Cardiac muscle cell (in vitro differentiated cells and primary cell): Measurements from ENCODE around the gene CDH15. TPM values are rescaled to one million over a fixed set of nuclear protein-coding genes. Genes with fewer than 3 reads are reported as not detected.

Experiments
- DNase-seq, 2 donors: peaks; one replicate each; pipeline versions ENCODE4 v3.0.0 to v3.0.0-alpha.2; 2010 to 2017; ENCODE audit warnings: low read depth in 1 of 2, low spot score in 1 of 2
- H3K27ac ChIP-seq: fragments of 200-600 bp; sonication (generic); 2 replicates; pipeline ENCODE4 v1.5.1; 2016
- H3K27me3 ChIP-seq: fragments of 200-600 bp; sonication (generic); 2 replicates; pipeline ENCODE4 v1.6.0; 2016; ENCODE audit warnings: control low read depth
- H3K36me3 ChIP-seq: fragments of 200-600 bp; sonication (generic); 2 replicates; pipeline ENCODE4 v1.5.1; 2016; ENCODE audit warnings: control low read depth
- H3K4me1 ChIP-seq: fragments of 200-600 bp; sonication (generic); 2 replicates; pipeline ENCODE4 v1.8.1; 2017; ENCODE audit warnings: low read depth, mild to moderate bottlenecking, mixed run types
- H3K4me3 ChIP-seq: fragments of 200-600 bp; sonication (generic); 2 replicates; pipeline ENCODE4 v1.5.1; 2016; ENCODE audit warnings: mild to moderate bottlenecking
- H3K9me3 ChIP-seq: fragments of 200-600 bp; sonication (generic); 2 replicates; pipeline ENCODE4 v1.5.1; 2017; ENCODE audit warnings: low read depth, mild to moderate bottlenecking, control low read depth
- CTCF ChIP-seq: IDR thresholded peaks from 2 replicates; pipeline ENCODE4 v1.5.1; 2012; ENCODE audit warnings: low read depth, mild to moderate bottlenecking, low read length
- polyA plus RNA-seq: library from polyadenylated mRNA; unstranded; fragments of >200 nt; fragmentation: Nextera tagmentation; extraction: Ambion mirVana; gene quantifications from 2 replicates; pipeline ENCODE4 v1.2.1, GENCODE V29; 2016
- total RNA-seq: library from RNA; depleted of rRNA; stranded (reverse); fragments of >200 nt; gene quantifications from 2 replicates; pipeline ENCODE4 v1.2.3, GENCODE V29; 2016

CDH15 gene
- total and polyA plus RNA-seq, 2 experiments from 2014 or later = 0.78 to 1.5 TPM

DNA sequence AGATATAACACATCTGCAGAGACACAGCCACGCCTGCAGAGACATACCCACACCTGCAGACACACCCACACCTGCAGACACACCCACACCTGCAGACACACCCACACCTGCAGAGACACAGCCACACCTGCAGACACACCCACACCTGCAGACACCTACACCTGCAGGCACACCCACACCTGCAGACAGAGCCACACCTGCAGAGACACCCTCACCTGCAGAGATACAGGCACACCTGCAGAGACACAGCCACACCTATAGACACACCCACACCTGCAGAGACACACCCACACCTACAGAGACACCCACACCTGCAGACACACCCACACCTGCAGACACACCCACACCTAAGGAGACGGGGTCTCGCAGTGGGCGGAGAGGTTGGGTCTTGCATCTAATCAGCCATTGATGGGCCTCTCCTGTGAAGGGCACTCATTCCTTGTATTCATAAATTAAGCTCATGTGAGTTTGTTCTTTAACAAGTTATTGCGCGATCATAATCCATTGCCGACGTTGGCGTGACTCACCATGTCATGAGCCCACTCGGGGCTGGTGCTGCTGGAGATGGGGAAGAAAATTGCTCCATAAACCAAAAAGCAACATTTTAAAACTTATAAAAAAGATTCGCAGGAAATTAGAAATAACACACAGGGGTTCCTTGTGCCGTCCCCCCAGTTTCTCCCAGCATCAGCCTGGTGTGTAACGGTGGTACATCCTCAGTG lies 28.9 kb upstream of the CDH15 start:
- Histone ChIP-seq H3K4me1 (no peaks in the 10 kb centered on the region), H3K27ac (no peak overlapping the region), H3K36me3 (no peaks in the 10 kb centered on the region), H3K27me3 (no peaks in the 10 kb centered on the region), H3K9me3 (no peaks in the 10 kb centered on the region), H3K4me3 (no peak overlapping the region)
- no peak for TF ChIP-seq CTCF
- no peak for DNase-seq

- no peak for TF ChIP-seq CTCF
- H3K9me3 ChIP-seq = no peaks in the 10 kb centered on the region
Measured at GRCh38 chr16:89143201-89143741, 28.3 kb upstream of the CDH15 start.

DNA sequence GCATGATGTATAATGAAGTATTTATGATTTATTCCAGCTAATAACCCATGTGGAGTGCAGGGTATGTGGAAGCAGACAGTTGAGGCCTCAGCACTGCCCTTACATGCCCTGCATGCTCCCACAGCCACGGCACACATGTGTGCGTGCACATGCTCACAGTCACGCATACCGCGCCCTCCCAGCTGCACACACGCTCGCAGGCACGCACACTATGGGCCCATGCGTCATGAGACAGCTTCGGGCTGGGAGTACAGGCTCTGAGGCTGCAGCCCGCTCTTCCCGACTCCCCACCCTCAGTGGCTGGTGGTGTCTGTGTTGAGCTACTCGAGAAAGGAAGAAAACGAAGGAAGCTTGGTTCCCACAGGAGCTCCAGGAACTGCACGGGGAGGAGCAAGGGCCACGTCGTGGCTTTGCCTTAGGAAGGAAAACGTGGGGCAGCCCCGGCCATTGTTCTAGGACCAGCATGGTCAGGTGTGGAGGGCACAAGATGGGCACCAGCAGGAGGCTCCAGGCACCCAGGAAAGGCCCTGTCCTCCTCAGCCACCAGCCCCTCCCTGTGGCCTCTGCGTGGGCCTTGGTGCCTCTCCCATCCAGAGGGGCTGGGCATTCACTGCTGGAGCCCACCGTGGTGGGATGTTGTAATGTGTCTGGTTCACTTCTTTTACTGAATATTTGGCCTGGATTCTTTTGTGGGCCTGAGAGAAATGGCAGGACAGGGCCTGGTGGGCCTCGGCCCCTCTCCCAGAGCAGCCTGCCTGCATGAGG lies 27.5 kb upstream of the CDH15 start:
- no peaks in the 10 kb centered on the region for H3K4me1 ChIP-seq
- H3K9me3 ChIP-seq = no peaks in the 10 kb centered on the region
- no peak for DNase-seq
- no peaks in the 10 kb centered on the region for H3K36me3 ChIP-seq
- H3K4me3 ChIP-seq = no peak overlapping the region
- H3K27me3 ChIP-seq = no peaks in the 10 kb centered on the region
- no peak overlapping the region for H3K27ac ChIP-seq
- TF ChIP-seq CTCF = no peak

More at GRCh38 chr16:89143201-89143741, 28.3 kb upstream of the CDH15 start:
- H3K36me3 ChIP-seq = no peaks in the 10 kb centered on the region
- H3K27me3 ChIP-seq = no peaks in the 10 kb centered on the region
- no peak overlapping the region for H3K4me3 ChIP-seq
- no peak for DNase-seq
- no peak overlapping the region for H3K27ac ChIP-seq
- H3K4me1 ChIP-seq = no peaks in the 10 kb centered on the region

- Histone ChIP-seq H3K27me3 (no peaks in the 10 kb centered on the region), H3K9me3 (no peaks in the 10 kb centered on the region), H3K4me3 (no peak overlapping the region), H3K4me1 (no peaks in the 10 kb centered on the region), H3K27ac (no peak overlapping the region), H3K36me3 (no peaks in the 10 kb centered on the region)
- TF ChIP-seq CTCF = no peak
- no peak for DNase-seq
Measured at GRCh38 chr16:89144681-89145080, 26.9 kb upstream of the CDH15 start.

- no peak overlapping the region for H3K27ac ChIP-seq
- no peaks in the 10 kb centered on the region for H3K27me3 ChIP-seq
- TF ChIP-seq CTCF = no peak
- no peak for DNase-seq
- H3K4me3 ChIP-seq = no peak overlapping the region
- no peaks in the 10 kb centered on the region for H3K4me1 ChIP-seq
- H3K9me3 ChIP-seq = no peaks in the 10 kb centered on the region
- no peaks in the 10 kb centered on the region for H3K36me3 ChIP-seq
Measured at GRCh38 chr16:89145406-89146161, 26.0 kb upstream of the CDH15 start.
